Testis (tissue), 2 donors: ENCODE data around the gene STX16.

Experiments used
- CTCF ChIP-seq, 3 experiments: fragments of 450-650 bp in 2 of 3; fragments of 200-600 bp in 1 of 3; sonication (generic) in 1 of 3; IDR thresholded peaks; one replicate each; pipeline ENCODE4 v1.5.1; 2016 to 2019; ENCODE audit warnings: antibody characterized with exemption in 3 of 3, mild to moderate bottlenecking in 2 of 3, moderate library complexity in 1 of 3
- POLR2A ChIP-seq: fragments of 450-650 bp; IDR thresholded peaks from one replicate; pipeline ENCODE4 v1.6.1; 2017; ENCODE audit warnings: antibody characterized with exemption, mild to moderate bottlenecking, moderate library complexity

GRCh38 chr20:58697201-58697866, 46.3 kb downstream of the STX16 start:
- no peak for TF ChIP-seq CTCF (IDR thresholded peaks at IDR 0.05)
- no peak for TF ChIP-seq POLR2A
